HG02884 (cell line): ENCODE measurements around the gene AGK.
A peak's percentile ranks its signal among the peaks of the same experiment; 100 is the strongest.
"Not testable (repeated sequence)": the region's sequence is repeated elsewhere in the genome, so short reads cannot be mapped to it uniquely, and the experiment has no call there.

ENCODE experiments used
- ATAC-seq: cut with Tn5 transposase; IDR thresholded peaks from one replicate; pipeline ENCODE4 v1.9.1; 2021; ENCODE audit warnings: mild to moderate bottlenecking, moderate library complexity; ENCODE audit not compliant: unreplicated experiment

Gene AGK

DNA sequence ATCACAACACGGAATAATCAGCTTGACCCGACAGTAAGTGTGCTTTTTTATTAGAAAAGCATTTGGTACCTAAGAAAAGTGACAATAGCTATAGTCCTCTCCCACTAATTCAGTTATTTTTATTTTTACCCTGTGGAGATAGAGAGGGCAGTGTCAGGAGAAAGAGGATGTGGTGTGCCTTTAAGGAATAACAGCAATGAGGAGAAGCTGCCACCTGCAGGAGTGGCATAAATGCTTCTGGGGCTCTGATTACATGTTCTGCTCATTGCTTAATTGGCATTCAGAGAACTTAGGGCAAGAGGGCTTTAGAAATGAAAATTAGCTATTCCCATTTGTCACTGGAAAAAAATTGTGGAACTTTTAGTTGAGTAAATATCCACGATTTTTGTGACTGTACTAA, 90.7 kb downstream of the AGK start:
- ATAC-seq: no peak

DNA sequence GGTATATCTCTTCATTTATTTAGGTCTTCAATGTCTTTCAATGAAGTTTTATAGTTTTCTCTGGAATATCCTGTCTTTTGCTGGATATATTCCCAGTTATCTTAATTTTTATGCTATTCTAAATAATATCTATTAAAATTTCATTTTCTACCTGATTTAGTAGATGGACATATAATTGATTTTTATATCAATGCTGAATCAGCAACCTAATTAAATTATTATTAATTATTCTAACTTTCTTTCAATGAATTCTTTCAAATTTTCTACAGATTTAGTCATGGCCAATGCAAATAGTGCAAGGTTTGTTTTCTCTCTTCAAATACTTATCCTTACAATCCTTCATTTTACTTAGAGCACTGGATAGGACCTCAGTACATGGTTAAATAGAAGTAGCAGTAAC, 94.0 kb downstream of the AGK start:
- ATAC-seq: no peak

DNA sequence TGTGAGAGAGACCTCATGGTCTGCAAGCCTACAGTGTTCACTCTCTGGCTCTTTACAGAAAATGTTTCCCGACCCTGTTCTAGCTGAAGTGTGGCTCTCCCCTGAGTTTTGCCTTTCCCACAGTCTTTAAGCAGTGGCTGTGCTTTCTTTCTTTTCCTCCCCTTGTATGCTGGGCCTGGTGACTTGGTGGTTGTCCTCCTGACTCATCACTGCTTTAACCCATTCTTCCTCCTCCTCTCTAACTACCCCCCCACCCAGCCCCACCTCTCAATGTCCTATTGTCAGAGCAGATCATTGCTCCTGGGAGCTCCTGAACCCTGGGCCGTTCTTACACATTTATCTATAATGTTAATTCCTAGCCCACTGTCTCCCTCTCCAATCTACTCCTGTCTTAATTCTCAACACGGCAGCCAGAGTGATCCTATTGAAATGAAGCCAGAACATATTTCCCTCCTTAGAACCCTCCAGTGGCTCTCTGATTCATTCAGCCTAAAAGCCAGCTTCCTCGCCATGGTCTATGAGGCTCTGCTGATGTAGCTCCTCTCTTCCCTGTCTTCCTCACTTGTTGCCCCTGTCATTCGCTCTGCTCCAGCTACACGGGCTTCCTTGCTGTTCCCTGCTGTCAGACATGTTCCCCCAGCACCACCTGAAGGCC, 95.7 kb downstream of the AGK start:
- no peak for ATAC-seq

DNA sequence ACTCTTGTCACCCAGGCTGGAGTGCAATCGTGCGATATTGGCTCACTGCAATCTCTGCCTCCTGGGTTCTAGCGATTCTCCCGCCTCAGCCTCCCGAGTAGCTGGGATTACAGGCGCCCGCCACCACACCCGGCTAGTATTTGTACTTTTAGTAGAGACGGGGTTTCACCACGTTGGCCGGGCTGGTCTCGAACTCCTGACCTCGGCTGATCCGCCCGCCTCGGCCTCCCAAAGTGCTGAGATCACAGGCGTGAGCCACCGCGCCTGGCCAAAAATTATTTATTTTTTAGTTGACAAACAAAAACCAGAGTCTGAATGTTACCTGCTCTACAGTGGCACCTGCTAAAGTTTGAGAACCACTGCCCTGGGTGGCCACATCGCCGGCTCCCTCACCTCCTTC, 96.5 kb downstream of the AGK start:
- ATAC-seq: not testable (repeated sequence)

DNA sequence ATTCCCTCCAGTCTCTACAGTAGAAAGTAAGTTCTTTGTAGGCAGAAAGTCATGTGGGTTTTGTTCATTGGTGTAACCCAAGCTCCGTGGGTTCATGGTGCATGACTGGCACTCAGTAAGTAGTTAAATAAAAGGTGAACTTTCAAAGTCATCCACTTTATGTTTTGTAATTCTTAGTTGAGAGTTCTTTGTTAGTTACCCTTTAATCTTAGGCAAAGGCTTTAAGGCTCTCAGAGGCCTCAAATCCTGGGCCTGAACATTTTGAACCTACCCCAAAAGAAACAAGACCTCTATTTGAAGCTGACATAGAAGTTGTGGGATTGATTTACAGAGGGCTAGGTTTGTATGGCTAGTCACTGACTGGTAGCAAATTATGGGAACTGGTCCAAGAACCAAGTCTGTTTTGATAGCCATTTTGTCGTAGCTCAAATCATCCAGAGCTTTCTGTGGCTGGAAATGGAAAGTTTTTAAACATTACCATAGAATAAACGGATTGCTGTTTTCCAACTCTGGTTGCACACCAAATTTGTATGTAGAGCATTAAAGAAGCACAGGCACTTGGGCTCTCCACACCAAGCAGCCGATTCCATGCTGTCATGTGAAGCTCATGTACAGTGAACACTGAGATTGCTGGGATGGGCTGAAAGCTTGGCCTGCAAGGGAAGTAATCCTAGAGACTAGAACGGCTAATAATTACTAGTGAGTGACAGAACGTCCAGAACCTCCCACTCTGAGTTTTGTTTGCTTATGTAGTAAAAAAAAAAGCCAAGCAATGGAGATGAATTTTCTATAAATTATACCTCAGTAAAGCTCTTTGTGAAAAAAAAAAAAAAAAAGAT, 97.3 kb downstream of the AGK start:
- ATAC-seq: no peak

DNA sequence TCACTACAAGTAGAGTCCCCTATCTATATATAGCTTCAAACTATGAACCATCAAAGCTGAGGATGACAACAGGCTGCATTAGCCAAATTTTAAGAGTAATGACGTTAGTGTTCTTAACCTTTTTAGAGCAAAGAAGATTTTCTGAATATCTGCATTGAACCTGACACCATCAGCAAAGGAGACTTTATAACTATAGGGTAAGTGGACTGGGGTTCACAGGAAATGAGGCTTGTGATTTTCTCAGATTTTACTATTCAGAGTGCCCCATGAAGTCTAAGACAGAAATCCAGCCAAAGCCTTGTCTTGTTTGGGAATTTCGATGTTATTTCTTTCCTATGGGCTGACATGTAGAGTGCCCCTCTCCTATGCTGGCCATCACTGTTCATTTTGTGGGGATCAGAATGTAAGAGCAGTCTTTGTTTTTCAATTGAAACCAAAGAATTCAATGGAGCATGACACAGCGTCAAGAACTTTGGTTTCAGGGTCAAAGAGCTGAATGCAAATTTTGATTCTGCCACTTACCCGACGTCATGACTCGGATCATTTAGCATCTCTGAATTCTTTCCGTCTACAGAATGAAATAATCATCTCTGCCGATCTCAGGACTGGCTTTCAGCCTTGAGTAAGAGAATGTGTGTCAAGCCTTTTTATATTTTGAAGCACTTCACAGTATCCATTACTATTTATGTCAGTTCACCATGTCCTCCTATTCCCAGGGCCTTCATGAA, 98.1 kb downstream of the AGK start:
- peak; percentile 48 for ATAC-seq

DNA sequence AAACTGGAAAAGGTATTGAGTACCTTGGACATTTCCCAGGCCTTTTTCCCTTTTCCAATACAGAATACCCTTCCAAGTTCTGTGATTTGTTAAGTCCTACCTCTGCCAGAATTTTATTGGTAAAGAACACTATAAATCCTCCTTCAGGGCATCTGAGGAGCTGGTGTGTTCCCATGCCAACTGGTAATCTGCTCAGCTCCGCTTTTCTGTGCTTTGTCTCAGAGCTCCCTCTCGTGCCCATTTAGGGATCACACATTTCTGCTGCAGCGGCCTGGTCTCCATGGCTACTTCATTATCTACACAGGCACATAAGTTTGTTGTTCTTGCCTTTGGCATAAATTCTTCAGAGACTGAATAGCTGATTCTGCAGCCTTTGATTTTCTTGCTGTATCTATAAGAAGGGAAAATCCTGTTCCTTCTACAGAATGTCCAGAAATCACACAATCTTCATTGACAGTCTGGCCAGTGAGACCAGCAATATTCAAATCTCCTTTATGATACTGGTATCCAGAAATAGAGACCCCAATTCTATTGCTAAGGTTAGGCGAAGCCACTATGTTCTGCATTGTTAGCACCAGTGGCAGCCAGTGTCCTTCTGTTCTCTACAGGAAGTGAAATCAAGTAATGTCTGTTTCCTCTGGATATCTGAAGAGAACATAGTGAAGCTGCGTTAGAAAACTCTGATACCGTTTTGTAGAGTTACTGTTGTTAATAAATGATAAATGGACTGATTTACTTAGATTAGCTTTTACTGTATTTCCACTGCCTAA, 98.8 kb downstream of the AGK start:
- ATAC-seq: peak; percentile 65

DNA sequence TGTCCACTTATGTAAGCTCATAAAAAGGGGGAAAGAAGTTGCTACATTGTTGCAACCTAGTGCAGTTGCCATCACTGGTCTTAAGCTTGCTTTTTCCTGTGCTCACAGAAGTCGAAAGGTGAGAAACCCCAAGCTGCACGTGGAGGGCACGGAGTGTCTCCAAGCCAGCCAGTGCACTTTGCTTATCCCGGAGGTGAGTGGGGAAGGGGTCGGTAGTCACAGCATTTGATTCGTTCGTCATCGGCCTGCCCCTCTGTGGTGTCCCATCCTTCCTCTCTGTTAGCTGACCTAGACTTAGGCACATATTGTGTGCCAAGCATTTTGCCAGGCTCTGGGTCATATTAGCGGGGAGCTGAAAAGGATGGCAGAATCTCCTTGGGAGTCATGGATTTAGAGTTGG, 100.2 kb downstream of the AGK start:
- no peak for ATAC-seq

DNA sequence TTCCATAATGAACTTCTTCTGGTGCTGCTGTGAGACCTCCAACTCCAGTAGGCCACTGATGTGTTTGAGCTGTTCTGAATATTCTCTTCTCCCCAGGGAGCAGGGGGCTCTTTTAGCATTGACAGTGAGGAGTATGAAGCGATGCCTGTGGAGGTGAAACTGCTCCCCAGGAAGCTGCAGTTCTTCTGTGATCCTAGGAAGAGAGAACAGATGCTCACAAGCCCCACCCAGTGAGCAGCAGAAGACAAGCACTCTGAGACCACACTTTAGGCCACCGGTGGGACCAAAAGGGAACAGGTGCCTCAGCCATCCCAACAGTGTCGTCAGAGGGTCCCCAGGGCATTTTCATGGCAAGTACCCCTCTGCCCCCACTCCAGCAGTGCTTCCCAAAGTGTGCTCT, 101.5 kb downstream of the AGK start:
- ATAC-seq: no peak

DNA sequence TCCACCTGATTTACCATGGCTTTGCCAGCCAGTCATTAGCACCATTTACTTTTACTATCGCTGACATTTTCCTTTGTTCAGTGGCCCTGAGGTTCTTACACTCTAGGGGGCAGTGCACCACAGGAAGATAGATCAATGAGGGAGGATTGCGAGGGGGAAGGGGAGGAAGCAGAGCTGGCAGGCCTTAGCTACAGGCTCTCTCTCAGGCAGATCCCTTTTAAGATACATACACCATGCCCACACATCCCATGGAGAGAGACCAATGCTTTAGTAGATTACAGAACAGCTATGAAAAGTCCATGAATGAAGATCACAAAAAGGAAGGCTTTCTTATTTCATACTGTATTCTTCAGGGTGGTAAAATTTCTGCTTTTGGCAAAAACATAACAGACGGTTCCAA, 103.3 kb downstream of the AGK start:
- peak; percentile 75 for ATAC-seq

DNA sequence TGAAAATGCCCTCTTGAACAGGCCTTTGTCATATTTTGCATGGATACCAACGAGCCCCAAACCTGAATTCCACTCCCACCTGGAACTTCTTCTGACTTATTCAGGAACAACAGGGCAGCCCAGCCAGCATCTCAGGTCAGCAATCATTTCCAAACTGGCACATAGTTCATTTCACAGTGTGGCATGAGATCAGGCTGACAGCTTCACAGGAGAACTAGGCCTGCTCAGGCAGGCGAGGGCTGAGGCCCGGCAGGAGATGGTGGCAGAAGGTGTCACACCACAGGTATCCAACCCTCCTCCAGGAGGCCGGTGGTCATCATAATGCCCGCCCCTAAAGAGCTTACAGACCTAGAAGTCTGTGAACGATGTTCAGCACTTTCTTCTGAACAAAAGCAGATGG, 108.3 kb downstream of the AGK start:
- no peak for ATAC-seq

DNA sequence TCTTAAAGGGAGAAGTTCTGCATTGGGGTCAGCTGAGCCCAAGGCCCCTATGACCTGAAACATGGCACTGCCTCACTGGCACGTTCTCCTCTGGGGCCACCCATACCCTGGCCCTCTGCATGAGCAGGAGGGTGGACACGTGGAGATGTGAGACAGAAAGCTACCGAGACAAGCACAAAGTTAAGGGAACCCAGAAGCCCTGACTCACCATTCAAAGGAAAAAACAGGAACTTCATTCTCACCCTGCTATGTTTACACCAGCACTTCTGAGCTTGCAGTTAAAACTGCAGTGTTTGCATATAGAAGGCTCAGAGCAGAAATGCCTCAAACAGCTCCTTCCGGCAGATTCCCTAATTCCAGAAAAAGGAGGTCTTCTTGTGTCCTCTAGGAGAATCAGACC, 109.0 kb downstream of the AGK start:
- no peak for ATAC-seq

DNA sequence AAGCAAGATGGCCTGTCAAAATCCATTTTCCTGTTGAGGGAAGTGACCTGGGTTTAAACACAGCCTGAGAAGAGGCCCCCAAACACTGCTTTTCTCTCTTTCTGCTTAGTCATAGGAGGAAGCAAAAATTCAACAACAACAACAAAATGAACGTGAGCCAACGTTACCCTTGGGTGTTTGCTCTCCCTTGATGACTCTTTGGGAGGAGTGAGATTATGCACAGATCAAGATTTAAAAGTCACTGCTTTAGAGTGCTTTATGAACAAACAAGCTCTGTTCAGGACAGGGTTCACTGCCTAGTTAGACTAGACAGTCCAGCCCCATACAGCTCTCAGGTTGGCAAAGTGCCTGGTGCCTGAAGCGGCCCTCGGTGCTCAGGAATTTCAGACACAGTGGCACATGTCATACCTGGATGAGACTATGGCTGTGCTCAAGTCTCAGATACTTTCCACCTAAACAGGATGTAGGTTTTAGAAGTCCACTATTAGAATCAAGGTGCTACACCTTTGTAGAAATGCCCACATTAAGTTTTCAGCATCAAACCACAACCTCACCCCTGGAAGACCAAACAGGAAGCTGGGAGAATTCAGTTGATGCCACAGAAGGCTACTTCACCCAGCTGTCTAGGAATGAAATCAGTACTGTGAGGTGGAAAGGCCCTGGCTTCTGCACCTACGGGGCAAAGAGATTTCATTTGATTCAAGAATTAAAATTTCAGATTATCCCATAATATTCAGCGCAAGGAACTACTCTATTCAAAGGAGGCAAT, 112.1 kb downstream of the AGK start:
- ATAC-seq: no peak

DNA sequence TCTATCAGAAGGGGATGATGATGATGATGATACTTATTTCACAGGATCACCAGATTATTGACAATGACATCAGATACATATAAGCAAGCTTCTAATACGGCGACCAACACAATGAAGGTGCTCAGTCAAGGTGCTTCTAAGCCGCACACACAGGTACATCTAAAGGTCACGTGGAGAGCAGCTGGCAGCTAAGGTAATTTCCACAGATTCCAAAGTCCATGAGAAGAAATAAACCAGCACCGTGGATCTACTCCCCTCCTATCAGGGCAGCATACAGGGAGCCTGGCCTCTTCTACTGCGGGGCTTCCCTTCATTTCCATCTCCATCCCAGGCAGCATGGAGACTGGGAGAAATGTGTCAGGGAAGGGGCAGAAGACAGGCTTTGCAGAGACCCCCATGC, 113.2 kb downstream of the AGK start:
- no peak for ATAC-seq

DNA sequence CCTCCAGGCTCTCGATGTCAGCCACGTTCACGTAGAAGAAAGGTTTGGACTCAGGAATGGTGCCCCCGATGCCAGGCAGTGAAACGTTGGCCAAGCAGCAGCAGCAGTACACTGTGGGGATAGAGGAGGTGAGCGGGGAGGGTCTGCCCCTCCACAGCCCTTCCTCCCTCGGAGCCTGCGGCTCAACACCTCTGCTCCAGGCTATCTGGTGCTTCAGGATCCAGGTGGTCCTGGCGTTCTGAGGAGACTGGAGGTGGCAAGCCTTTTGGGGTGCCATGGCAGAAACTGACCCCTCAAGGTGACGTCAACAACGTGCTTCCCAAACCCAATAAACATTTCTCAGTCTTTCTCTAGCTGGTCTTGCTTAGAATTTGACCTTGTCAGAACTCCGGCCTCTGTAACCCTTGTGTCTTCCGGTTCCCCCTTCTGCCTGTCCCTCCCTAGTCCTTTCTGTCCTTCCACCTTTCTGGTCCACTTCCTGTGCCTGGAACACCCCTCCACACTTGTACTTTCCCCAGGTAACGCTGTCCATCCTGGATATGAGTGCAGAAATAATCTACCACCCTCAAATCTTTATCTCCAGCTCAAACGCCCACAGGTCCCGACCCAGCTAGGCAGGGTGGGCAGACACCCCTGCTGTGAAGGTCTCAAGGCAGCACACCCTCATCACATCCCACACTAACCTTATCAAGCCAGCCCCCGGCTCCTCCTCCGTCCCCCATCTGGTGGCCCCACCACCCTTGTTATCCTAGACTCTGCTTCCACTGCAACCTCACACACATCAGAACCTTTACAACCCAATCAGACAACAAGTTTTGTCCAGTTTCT, 114.2 kb downstream of the AGK start:
- no peak for ATAC-seq

DNA sequence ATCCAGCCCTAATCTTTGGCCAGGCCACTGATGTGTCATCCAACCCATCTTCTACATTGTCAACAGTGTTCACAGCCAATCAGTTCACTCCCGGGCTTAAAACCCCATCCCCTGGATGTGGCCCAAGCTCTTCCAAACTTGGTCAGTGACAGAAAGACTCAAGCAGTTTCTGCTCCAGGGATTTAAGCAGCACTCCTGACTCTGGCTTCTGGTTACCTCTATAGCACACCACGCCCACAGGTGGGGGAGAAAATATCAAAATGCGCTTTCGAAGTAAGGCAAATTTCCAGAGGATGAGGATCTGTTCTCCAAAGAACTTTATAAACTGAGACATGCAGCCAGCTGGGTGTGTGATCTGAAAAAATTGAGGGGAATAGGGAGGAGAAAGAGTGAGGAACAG, 114.9 kb downstream of the AGK start:
- ATAC-seq: no peak

DNA sequence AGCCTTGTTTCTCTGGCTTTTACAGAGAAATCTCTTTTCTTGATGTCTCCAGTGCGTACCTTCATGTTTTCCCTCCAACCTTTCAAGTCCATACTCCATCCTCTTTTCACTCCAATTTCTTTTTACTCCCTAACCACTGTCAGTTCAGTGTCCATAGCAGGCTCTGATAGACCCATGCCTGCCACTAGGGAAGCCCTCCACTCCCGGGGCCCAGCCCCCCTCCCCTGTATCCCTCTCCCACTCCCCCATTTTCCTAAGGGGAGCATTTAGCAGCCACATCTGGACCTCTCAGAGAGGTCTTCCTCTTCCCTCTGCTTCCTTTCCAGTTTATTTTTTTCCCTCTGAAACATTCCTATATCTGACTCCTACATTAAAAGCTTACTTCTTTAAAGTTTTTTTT, 117.6 kb downstream of the AGK start:
- no peak for ATAC-seq

DNA sequence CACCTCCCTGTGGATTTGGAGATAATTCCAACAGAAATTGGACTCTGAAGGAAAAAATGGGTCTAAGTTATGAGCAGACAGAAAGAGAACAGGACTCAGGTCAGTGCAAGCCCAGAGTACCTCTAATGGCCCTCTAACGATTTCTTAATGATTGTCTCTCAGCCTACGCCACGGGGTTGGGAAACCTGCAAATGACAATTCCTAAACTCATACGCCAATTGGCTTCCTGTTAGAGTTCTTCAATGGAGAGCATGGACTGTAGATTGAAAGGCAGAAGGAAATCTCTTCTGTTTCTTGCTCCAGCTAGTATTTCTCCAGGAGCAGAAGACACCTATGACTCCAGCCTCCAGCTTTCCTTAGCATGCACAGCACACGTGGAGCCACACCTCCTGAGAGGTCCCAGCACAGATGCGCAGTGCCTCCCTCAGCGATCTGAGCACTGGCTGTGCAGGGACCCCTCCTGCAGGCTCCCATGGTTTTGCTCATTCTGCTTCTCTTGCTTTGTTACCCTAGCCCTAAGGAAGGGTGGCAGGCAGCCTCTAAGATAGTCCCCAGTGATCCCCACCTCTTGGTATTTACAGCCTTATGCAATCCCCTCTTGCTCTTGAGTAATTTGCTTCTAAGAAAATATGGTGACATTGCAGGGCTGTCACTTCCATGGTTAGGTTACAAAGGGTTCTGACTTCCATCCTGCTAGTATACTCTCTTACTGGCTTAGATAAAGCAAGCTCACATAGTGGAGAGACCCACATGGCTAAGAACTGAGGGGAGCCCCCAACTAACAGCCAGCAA, 120.7 kb downstream of the AGK start:
- ATAC-seq: no peak

DNA sequence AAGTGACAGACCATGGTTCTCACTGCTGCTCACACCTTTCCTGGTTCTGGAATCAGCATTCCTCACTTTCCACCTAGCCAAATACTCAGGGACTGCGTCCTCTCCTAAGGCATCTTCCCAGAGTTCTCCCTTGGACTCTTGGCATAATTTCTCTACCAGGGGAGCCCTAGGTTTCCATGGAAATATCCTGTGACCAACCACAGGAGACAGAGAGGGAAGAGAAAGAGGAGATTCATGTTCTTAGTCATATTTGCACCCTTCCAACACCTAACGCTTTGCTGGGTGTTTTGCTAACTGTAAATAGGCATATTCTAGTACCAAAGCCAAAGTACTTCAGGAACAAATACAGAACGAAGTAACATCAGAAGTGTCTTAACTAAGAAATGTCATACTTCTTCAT, 122.1 kb downstream of the AGK start:
- no peak for ATAC-seq
